Liver (tissue), 9 donors: ENCODE results near the gene RPH3AL. TPM values are rescaled to one million over a fixed set of nuclear protein-coding genes. Genes with fewer than 3 reads are reported as not detected.

ENCODE experiments used
- DNase-seq: peaks from one replicate; pipeline ENCODE4 v3.0.0-alpha.2; 2017; ENCODE audit warnings: low spot score
- H3K27ac ChIP-seq, 2 donors: one replicate each; pipeline ENCODE4 v1.7.0; 2013; ENCODE audit warnings: inconsistent platforms in 2 of 2, low read length in 2 of 2, control low read depth in 1 of 2, low read depth in 1 of 2, mild to moderate bottlenecking in 1 of 2
- H3K27me3 ChIP-seq, 4 donors: one replicate each; pipeline versions ENCODE4 v1.6.1 to v1.7.0; 2013; ENCODE audit warnings: low read length in 3 of 4, inconsistent platforms in 1 of 4, mild to moderate bottlenecking in 1 of 4, moderate library complexity in 1 of 4; ENCODE audit not compliant: control insufficient read depth in 4 of 4, insufficient read depth in 4 of 4
- H3K36me3 ChIP-seq, 4 donors: one replicate each; pipeline versions ENCODE4 v1.6.1 to v1.7.0; 2013; ENCODE audit warnings: low read length in 3 of 4, mild to moderate bottlenecking in 3 of 4, low read depth in 1 of 4, moderate library complexity in 1 of 4; ENCODE audit not compliant: control insufficient read depth in 4 of 4, insufficient read depth in 3 of 4
- H3K4me1 ChIP-seq, 4 donors: one replicate each; pipeline versions ENCODE4 v1.6.1 to v1.7.0; 2013; ENCODE audit warnings: low read length in 3 of 4, mild to moderate bottlenecking in 3 of 4, moderate library complexity in 1 of 4; ENCODE audit not compliant: control insufficient read depth in 4 of 4, insufficient read depth in 4 of 4
- H3K4me3 ChIP-seq, 3 donors: one replicate each; pipeline versions ENCODE4 v1.6.1 to v1.7.0; 2013; ENCODE audit warnings: low read length in 3 of 3, control low read depth in 1 of 3, low read depth in 1 of 3, mild to moderate bottlenecking in 1 of 3
- H3K9ac ChIP-seq, 2 donors: one replicate each; pipeline ENCODE4 v1.7.0; 2013; ENCODE audit warnings: low read length in 2 of 2, mild to moderate bottlenecking in 2 of 2, moderate library complexity in 2 of 2, control low read depth in 1 of 2, low read depth in 1 of 2
- H3K9me3 ChIP-seq, 4 donors: one replicate each; pipeline versions ENCODE4 v1.6.1 to v1.7.0; 2013; ENCODE audit warnings: low read length in 3 of 4; ENCODE audit not compliant: control insufficient read depth in 4 of 4
- ATF3 ChIP-seq: IDR thresholded peaks from 2 replicates; pipeline ENCODE4 v1.6.1; 2016; ENCODE audit warnings: antibody characterized with exemption
- EGR1 ChIP-seq, 2 donors: IDR thresholded peaks; 2 replicates each; pipeline ENCODE4 v1.6.1; 2016 to 2018; ENCODE audit warnings: antibody characterized with exemption in 2 of 2, low read depth in 2 of 2
- FOXA1 ChIP-seq: IDR thresholded peaks from 2 replicates; pipeline ENCODE4 v1.6.1; 2016; ENCODE audit warnings: antibody characterized with exemption
- FOXA2 ChIP-seq: IDR thresholded peaks from 2 replicates; pipeline ENCODE4 v1.6.1; 2016; ENCODE audit warnings: antibody characterized with exemption
- GABPA ChIP-seq, 2 donors: IDR thresholded peaks in 1 of 2; conservative IDR thresholded peaks in 1 of 2; 2 replicates each; pipeline ENCODE4 v1.6.1; 2016; ENCODE audit warnings: antibody characterized with exemption in 2 of 2, mild to moderate bottlenecking in 1 of 2, moderate library complexity in 1 of 2
- HNF4A ChIP-seq, 2 donors: conservative IDR thresholded peaks; 2 replicates each; pipeline ENCODE4 v1.6.1; 2016; ENCODE audit warnings: antibody characterized with exemption in 2 of 2, mild to moderate bottlenecking in 2 of 2
- HNF4G ChIP-seq: IDR thresholded peaks from 2 replicates; pipeline ENCODE4 v1.6.1; 2016; ENCODE audit warnings: antibody characterized with exemption
- JUND ChIP-seq, 2 donors: IDR thresholded peaks; 2 replicates each; pipeline ENCODE4 v1.6.1; 2016; ENCODE audit warnings: antibody characterized with exemption in 2 of 2
- NR2F2 ChIP-seq: IDR thresholded peaks from 2 replicates; pipeline ENCODE4 v1.6.1; 2016; ENCODE audit warnings: antibody characterized with exemption
- RAD21 ChIP-seq, 2 donors: IDR thresholded peaks; 2 replicates each; pipeline ENCODE4 v1.6.1; 2016; ENCODE audit warnings: antibody characterized with exemption in 2 of 2, mild to moderate bottlenecking in 2 of 2
- RXRA ChIP-seq, 2 donors: IDR thresholded peaks; 2 replicates each; pipeline ENCODE4 v1.6.1; 2017 to 2018; ENCODE audit warnings: antibody characterized with exemption in 2 of 2, mild to moderate bottlenecking in 1 of 2
- SP1 ChIP-seq: IDR thresholded peaks from 2 replicates; pipeline ENCODE4 v1.6.1; 2018; ENCODE audit warnings: antibody characterized with exemption, mild to moderate bottlenecking
- TAF1 ChIP-seq: conservative IDR thresholded peaks from 2 replicates; pipeline ENCODE4 v1.6.1; 2016; ENCODE audit warnings: antibody characterized with exemption, mild to moderate bottlenecking
- YY1 ChIP-seq: IDR thresholded peaks from 2 replicates; pipeline ENCODE4 v1.6.1; 2016; ENCODE audit warnings: antibody characterized with exemption, mild to moderate bottlenecking
- ZBTB33 ChIP-seq: IDR thresholded peaks from 2 replicates; pipeline ENCODE4 v1.6.1; 2016; ENCODE audit warnings: antibody characterized with exemption
- WGBS: extraction: QIAGEN DNeasy Blood & Tissue Kit; methylation state at CpG from one replicate; pipeline ENCODE4 v1.1.7; 2013; 5-methylcytosine and 5-hydroxymethylcytosine counted together
- polyA plus RNA-seq, 2 donors: library from polyadenylated mRNA; stranded (reverse) in 1 of 2; unstranded in 1 of 2; fragments of 200-250 nt in 1 of 2; fragments of >200 nt in 1 of 2; fragmentation: Nextera tagmentation in 1 of 2; extraction: Ambion mirVana in 1 of 2; gene quantifications; one replicate each; pipeline versions ENCODE4 v1.2.1 to v1.2.3, GENCODE V29; 2013 to 2015
- total RNA-seq, 2 donors: library from RNA; depleted of rRNA; stranded (reverse); fragments of >200 nt; gene quantifications; one replicate each; pipeline ENCODE4 v1.2.3, GENCODE V29; 2014
- TF ChIP-seq, protein P1 (sequence below): IDR thresholded peaks from 2 replicates; pipeline ENCODE4 v1.6.1; 2016; ENCODE audit warnings: antibody characterized with exemption
- TF ChIP-seq, protein P2 (sequence below): IDR thresholded peaks from 2 replicates; pipeline ENCODE4 v1.6.1; 2016; ENCODE audit warnings: antibody characterized with exemption, mild to moderate bottlenecking
- TF ChIP-seq, protein P3 (sequence below): fragments of 150-350 bp; IDR thresholded peaks from 2 replicates; pipeline ENCODE4 v1.5.1; 2017; ENCODE audit warnings: improper control_type of control experiment, low read depth, low read length; ENCODE audit not compliant: missing input control
- donor health status: healthy.
- donor health status: healthy.
- donor health status: healthy.
- donor health status: healthy.
- donor health status: healthy.

The RPH3AL gene
- total and polyA plus RNA-seq, 4 donors = 8.5 to 52.5 (median 13.9) TPM

- no peaks in the 10 kb centered on the region for H3K9me3 ChIP-seq
- H3K4me1 ChIP-seq = no peaks in the 10 kb centered on the region
- no peak for TF ChIP-seq FOXA2
- TF ChIP-seq ZBTB33 = no peak
- TF ChIP-seq, protein P1, sequence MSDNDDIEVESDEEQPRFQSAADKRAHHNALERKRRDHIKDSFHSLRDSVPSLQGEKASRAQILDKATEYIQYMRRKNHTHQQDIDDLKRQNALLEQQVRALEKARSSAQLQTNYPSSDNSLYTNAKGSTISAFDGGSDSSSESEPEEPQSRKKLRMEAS = no peak
- TF ChIP-seq TAF1 = no peak
- no peak for TF ChIP-seq ATF3
- no peak for TF ChIP-seq GABPA (IDR thresholded peaks at IDR 0.05 in 1 of 2, conservative IDR thresholded peaks at IDR 0.05 in 1 of 2)
- TF ChIP-seq YY1 = no peak
- TF ChIP-seq NR2F2 = no peak
- TF ChIP-seq FOXA1 = no peak
- TF ChIP-seq, protein P2, sequence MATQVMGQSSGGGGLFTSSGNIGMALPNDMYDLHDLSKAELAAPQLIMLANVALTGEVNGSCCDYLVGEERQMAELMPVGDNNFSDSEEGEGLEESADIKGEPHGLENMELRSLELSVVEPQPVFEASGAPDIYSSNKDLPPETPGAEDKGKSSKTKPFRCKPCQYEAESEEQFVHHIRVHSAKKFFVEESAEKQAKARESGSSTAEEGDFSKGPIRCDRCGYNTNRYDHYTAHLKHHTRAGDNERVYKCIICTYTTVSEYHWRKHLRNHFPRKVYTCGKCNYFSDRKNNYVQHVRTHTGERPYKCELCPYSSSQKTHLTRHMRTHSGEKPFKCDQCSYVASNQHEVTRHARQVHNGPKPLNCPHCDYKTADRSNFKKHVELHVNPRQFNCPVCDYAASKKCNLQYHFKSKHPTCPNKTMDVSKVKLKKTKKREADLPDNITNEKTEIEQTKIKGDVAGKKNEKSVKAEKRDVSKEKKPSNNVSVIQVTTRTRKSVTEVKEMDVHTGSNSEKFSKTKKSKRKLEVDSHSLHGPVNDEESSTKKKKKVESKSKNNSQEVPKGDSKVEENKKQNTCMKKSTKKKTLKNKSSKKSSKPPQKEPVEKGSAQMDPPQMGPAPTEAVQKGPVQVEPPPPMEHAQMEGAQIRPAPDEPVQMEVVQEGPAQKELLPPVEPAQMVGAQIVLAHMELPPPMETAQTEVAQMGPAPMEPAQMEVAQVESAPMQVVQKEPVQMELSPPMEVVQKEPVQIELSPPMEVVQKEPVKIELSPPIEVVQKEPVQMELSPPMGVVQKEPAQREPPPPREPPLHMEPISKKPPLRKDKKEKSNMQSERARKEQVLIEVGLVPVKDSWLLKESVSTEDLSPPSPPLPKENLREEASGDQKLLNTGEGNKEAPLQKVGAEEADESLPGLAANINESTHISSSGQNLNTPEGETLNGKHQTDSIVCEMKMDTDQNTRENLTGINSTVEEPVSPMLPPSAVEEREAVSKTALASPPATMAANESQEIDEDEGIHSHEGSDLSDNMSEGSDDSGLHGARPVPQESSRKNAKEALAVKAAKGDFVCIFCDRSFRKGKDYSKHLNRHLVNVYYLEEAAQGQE = no peak
- no peak for TF ChIP-seq EGR1 (IDR thresholded peaks at IDR 0.05; ENCODE audit: low read depth in 2 of 2)
- no peak for DNase-seq
- no peak overlapping the region for H3K9ac ChIP-seq
- H3K36me3 ChIP-seq = peaks cover 0 to 6% (median 0%) of the 10 kb centered on the region in 4 donors
- WGBS = 86% methylated on average over 6 of the region's 6 CpGs
- H3K4me3 ChIP-seq = no peak overlapping the region
- H3K27ac ChIP-seq = no peak overlapping the region
- no peaks in the 10 kb centered on the region for H3K27me3 ChIP-seq
Measured at GRCh38 chr17:205817-206216, 146.8 kb downstream of the RPH3AL start.

GRCh38 chr17:205148-205669 lies 147.4 kb downstream of the RPH3AL start:
- H3K27me3 ChIP-seq = no peaks in the 10 kb centered on the region
- no peaks in the 10 kb centered on the region for H3K9me3 ChIP-seq
- no peak for DNase-seq
- H3K4me1 ChIP-seq = peaks cover 2 to 5% (median 4%) of the 10 kb centered on the region in 4 donors
- no peak overlapping the region for H3K9ac ChIP-seq
- 43% methylated on average over 10 of the region's 10 CpGs for WGBS
- peaks cover 0 to 2% (median 0%) of the 10 kb centered on the region in 4 donors for H3K36me3 ChIP-seq
- H3K4me3 ChIP-seq = no peak overlapping the region
- H3K27ac ChIP-seq = no peak overlapping the region
- TF ChIP-seq RAD21 (IDR thresholded peaks at IDR 0.05) (no peak), SP1 (no peak), RXRA (IDR thresholded peaks at IDR 0.05) (no peak), ATF3 (no peak), NR2F2 (no peak), JUND (IDR thresholded peaks at IDR 0.05) (no peak), HNF4A (conservative IDR thresholded peaks at IDR 0.05) (no peak), EGR1 (IDR thresholded peaks at IDR 0.05; ENCODE audit: low read depth in 2 of 2) (no peak), FOXA1 (no peak), HNF4G (no peak), TAF1 (no peak), YY1 (no peak)
- TF ChIP-seq, protein P1 = no peak
- TF ChIP-seq, protein P3, sequence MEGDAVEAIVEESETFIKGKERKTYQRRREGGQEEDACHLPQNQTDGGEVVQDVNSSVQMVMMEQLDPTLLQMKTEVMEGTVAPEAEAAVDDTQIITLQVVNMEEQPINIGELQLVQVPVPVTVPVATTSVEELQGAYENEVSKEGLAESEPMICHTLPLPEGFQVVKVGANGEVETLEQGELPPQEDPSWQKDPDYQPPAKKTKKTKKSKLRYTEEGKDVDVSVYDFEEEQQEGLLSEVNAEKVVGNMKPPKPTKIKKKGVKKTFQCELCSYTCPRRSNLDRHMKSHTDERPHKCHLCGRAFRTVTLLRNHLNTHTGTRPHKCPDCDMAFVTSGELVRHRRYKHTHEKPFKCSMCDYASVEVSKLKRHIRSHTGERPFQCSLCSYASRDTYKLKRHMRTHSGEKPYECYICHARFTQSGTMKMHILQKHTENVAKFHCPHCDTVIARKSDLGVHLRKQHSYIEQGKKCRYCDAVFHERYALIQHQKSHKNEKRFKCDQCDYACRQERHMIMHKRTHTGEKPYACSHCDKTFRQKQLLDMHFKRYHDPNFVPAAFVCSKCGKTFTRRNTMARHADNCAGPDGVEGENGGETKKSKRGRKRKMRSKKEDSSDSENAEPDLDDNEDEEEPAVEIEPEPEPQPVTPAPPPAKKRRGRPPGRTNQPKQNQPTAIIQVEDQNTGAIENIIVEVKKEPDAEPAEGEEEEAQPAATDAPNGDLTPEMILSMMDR = no peak
- TF ChIP-seq, protein P2 = no peak
